NCI-H128 (cell line): ENCODE results near the gene AKR1C8.

ENCODE experiments used
- DNase-seq: peaks from one replicate; lab custom pipeline; 2025; ENCODE audit not compliant: unreplicated experiment; lab: John Stamatoyannopoulos, UW

AKR1C8 gene

GRCh38 chr10:5108658-5109416 lies 76.1 kb downstream of the AKR1C8 start:
- no peak for DNase-seq

GRCh38 chr10:5107860-5108526 lies 77.0 kb downstream of the AKR1C8 start:
- no peak for DNase-seq

GRCh38 chr10:5106553-5106952 lies 78.4 kb downstream of the AKR1C8 start:
- no peak for DNase-seq

- no peak for DNase-seq
These were observed 79.3 kb downstream of the AKR1C8 start for GRCh38 chr10:5105626-5106025.
